ENCODE data around the gene BTBD16.

The BTBD16 gene

DNA sequence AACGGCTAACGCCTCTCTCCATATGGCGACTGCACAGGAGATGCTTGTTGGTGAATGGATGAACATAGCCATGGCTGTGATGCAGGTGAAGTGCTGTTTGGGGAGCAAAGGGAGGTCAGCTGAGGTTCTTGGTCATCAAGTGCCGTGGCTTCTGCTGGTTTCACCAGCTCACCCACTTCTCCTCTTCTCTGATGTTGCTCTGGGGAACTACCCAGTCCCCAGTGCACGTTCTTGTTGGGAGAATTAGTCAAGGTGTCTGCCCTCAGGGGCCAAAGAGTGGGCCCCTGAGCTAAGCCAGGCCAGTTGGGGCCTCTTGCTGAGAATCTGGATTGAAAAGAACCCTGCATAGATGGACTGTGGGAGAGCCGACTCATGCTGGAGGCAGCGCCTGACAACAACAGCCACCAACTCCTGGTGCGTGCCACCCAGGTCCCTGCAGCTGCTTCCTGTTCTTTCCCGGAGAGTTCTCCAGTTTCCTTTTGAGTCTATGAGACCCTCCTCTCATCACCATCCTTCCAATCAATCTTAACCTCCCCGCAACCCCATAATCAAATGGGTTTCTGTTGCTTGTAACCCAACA is 3.0 kb downstream of the BTBD16 start:
- DNase-seq (ENCODE audit: low spot score), result no peak

DNA sequence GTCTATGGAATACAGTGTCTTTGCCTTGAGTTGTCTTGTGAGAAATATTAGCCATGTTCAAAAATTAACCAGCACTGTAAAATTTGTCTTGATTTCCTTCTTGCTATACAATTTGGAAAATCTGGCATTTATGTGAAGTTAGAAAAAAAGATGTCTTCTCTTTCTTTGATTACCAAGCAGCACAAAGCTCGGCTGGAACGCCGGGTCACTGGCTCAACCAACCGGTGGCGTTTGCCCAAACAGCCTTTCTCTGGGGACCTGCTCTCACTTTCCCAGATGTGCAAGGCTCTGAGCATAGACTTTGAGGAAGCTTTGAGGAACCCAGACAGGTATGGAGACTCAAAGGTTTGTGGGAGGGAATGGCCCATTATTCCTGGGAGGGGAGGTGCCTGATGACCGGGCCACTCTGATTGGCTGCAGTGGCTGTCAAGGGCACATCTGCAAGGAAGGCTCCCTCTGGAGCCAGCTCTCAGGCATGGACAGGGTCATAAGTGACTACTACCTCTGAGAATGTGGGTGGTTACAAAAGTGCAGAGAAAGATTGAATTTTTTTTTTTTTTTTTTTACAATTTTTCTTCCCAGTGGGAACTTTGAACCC is 5.6 kb downstream of the BTBD16 start:
- no peak for DNase-seq (ENCODE audit: low spot score)

DNA sequence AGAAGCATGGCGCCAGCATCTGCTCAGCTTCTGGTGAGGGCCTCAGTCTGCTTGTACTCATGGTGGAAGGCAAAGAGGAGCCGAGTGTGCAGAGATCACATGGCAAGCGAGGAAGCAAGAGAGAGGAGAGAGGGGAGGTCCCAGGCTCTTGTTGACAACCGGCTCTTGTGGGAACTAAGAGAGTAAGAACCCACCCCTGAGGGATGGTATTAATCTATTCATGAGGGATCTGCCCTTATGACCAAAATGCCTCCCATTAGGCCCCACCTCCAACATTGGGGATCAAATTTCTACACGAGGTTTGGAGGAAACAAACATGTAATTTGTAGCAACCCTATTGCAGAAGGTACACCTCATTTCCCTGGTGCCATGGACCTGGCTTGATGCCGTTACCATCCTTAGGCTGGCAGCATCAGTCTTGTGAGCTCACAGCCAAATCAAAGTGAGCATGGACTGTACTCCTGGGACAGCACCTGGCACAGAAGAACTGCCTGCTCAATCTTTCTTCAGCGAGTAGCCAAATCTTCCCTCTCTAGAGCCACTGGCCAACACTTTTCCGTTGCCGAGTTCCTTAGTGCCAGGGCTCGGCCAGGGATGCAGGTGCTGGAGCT is 6.5 kb downstream of the BTBD16 start:
- DNase-seq (ENCODE audit: low spot score), result no peak

DNA sequence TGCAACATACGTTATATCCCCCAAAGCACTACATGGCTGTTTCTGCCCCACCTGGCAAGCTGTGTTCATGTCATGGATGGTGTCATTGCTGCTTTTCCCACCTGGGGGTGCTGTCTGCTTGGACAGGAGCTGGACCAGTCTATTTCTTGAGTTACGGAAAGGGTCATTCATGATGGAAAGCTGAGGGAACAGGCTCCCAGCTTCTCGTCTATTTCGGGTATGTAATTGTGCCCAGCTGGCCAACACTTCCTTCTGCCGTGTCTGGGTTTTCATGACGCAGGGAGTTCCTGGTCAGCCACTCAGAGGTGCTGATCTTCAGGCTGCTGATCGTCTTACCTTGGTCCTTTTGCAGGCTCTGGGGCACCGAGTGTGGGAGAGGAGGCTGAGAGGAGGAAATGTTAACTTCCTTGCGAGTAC is 8.6 kb downstream of the BTBD16 start:
- DNase-seq (ENCODE audit: low spot score), result no peak

DNA sequence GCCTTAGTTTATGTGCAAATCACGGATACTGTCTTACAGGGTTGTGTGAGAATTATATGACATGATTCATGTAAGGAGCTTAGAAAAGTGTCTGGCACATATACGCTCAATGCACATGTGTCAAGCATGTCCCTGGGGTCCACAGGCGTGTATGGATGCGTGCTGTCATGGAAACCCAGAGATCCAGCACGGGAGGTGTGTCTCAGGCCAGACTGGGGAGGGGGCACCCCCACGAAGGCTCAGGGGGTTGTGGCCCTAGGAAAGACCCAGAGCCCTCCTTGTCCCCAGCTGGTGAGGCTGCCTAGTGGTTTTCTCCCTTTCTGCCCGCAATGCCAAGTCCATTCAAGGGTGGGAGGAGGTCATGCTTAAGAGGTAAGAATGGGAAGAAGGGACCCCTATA is 9.1 kb downstream of the BTBD16 start:
- DNase-seq (ENCODE audit: low spot score), result no peak

DNA sequence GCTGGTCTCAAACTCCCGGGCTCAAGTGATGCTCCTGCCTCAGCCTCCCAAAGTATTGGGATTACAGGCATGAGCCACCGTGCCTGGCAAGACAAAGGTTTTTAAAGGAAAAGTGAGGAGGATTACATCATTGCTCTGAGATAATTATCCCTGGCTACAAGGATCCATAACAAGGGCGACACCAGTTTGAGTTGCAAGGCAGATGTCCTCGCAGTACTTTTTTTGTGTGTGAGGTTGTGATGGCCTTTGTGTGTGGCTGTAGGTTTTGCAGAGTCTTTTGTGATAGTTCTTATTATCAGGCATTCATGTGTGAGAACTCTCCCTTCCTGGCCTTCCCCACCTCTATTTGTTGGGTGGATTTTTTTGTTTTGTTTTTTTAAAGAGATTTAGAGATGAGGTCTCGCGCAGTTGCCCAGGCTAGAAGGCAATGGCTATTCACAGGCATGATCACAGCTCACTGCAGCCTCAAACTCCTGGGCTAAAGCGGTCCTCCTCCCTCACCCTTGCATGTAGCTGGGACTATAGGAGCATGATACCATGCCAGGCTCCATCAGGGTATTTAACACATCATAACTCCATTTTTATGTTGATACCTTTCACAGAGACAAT is 10.0 kb downstream of the BTBD16 start:
- DNase-seq (ENCODE audit: low spot score), result no peak

DNA sequence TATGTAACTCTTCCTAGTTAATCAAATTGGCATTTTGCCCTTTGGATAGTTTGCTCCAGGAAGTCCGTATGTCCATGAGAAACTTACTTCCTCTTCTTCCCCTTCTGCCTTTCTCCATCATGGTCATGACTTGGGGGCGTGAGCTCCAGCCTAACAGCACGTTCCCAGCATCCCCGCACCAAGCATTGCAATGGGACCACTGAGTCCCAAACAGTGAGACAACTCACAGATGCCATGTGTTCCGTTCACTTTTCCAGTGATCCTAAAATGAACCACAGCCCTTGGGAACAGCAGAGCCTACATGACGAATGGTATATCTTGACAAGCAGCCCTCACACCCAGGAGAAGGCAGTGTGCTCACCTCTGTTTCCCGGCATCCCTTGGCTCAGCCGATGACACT is 10.7 kb downstream of the BTBD16 start:
- no peak for DNase-seq (ENCODE audit: low spot score)

DNA sequence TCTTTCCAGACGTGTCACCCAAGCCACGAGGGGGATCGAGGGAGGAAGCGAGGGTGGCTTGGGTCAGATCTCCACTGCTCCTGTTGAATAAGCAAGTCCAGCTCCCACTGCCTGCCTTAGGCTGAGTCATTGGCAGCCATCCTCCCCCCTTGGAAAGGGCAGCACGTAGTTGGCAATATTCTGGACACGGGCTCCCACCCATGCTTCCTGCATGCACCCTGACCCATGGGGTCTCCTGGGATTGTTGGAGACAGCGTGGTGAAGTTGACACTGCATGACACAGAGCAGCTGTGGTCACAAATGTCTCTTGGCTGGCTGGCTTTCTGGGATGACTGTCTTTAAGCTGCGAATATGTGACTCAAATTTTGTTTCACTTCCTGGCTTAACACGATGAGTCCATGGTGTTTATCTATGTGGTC is 11.2 kb downstream of the BTBD16 start:
- no peak for DNase-seq (ENCODE audit: low spot score)

DNA sequence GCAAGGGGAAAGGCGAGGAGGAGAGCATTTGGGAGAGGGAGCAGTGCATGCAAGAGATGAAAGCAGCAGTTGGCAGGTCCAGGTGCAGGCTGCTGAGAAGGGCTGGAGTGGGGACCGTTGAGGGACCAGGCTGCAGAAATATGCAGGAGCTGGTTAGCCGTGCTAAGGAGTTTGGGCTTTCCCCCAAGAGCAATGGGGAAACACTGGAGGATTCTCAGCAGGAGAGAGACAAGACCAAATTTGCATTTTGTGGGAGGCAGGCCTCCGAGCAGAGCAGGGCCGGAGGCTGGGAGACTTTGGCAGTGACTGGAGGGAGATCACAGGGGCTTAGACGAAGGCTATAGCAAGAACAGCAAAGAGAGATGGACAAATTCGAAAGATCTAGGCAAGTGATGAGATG is 11.8 kb downstream of the BTBD16 start:
- DNase-seq (ENCODE audit: low spot score), result no peak

DNA sequence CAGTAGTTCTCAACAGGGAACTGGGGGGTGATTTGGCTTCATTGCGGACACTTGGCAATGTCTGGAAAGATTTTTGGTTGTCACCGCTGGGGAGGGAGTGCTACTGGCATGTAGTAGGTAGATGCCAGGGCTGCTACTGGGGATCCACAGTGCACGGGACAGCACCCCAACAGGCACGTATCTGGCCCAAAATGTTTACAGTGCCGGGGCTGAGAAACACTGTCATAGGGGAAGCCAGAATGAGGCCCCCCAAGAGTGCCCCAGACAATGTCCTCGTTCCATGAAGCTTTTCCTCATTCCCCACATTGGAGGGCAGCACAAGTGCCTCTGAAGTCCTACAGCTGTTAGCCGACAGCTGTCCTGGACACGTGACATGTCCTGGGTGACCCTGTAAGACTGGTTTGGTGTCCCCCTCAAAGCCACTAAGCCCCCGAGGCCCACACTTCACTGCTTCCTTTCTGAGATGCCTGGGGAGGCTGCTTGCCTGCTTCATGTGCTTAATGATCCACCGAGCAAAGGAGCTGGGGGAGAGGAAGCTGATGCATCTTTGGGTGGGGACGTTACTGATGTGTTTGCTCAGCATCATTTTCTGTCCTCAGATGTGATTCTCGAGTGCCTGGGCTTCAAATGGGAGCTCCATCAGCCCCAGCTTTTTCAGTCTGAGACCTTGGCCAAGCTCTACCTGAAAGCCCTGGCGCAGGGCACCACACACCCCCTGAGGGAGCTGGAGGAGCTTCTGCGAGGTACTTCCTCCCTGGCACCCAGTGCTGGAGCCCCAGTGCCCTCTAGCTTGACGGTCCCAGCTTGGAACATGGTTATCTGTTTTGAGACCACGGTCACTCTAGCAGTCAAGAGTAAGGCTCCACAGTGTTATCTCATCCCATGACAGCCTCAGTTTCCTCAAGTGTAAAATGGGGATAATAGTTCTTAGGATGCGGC is 14.7 kb downstream of the BTBD16 start:
- DNase-seq (ENCODE audit: low spot score), result no peak

DNA sequence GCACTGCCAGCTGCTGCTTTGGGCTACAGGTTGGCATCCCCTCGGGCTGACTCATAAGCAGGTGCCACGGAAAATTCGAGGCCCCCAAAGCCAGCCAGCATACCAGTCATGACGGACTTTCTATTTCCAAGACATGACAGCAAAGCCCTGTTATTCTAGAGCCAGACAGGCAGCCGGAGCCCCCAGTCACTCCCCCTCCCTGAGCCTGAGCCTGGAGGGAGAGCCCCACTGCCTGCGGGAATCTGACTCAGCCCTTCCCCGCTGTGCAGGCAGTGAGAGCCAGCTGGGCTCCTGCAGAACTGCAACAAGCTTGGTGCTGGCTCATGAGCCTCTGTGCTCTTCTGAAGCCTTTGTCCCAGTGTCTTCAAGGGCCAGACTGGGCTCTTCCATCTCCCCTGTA is 15.8 kb downstream of the BTBD16 start:
- no peak for DNase-seq (ENCODE audit: low spot score)

DNA sequence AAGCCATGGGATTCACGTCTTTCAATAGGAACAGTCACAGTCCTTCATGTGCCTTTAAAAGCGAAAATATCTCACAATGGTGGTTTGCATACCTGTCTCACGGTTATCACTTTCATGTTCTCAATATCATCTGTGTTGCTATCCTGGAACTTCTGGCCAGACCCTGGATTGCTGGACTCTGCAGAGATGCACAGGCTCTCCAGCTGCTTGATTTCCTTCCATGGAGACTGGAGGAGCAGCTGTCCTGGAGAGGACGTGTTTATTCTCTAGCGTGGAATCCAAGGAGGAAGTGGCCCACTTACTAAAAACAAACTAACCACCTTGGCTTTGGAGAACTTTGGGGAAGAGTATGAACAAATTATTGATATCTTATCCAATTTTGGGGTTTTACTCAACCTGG is 16.5 kb downstream of the BTBD16 start:
- DNase-seq (ENCODE audit: low spot score), result no peak

DNA sequence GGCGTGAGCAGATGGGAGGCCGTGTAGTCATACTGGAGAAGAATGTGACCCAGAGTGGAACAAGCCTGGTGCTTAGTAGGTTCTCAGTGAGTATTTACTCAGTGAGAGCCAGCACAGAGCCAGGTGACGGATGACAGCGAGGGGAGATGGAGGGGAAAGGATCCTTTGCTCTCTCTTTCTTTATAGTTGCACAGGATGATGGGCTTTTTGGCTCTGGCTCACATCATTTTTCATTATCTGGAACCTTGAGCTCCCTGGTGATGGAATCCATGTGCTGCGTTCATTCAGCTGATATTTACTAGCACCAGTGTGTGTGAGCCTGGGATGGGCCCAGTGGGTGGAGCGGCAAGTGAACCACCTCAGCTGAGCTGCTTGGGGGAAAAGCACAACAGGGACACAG is 17.2 kb downstream of the BTBD16 start:
- DNase-seq (ENCODE audit: low spot score), result no peak

DNA sequence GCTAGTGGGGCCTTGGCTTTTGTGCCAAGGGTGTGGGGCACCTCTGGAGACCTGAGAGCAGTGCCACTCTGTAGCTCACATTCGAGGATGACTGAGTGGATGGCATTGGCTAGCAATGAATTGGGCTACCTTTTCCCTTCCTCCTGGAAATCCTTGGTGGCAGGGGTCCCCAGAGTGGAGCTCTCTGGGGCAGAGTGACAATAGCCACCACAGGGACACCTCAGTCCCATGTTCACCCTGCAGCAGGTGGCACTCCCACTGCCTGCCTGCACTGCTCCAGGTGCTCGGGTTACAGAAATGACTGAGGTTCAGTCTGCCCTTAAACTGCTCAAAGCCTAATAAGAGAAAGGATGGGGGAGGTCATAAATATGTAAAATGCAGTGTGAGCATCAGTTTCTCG is 17.8 kb downstream of the BTBD16 start:
- no peak for DNase-seq (ENCODE audit: low spot score)

DNA sequence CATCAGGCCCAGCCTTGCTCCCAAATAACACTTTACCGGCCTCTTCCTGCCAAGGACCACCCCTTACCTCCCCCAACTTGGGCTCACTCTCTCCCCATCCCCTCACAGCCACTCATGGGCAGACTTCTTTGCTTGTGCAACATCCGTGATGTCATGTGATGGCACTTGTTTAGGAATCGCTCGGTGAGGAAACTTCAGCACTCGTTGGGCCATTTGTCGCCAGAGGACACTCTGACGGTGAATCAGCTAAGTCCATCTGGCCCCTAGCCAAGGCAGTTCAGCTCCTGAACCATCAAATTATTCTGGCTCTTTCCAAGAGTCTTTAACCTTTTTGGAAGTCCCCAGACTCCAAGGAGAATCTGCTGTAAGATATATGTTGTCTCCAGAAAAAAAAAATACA is 19.2 kb downstream of the BTBD16 start:
- no peak for DNase-seq (ENCODE audit: low spot score)

DNA sequence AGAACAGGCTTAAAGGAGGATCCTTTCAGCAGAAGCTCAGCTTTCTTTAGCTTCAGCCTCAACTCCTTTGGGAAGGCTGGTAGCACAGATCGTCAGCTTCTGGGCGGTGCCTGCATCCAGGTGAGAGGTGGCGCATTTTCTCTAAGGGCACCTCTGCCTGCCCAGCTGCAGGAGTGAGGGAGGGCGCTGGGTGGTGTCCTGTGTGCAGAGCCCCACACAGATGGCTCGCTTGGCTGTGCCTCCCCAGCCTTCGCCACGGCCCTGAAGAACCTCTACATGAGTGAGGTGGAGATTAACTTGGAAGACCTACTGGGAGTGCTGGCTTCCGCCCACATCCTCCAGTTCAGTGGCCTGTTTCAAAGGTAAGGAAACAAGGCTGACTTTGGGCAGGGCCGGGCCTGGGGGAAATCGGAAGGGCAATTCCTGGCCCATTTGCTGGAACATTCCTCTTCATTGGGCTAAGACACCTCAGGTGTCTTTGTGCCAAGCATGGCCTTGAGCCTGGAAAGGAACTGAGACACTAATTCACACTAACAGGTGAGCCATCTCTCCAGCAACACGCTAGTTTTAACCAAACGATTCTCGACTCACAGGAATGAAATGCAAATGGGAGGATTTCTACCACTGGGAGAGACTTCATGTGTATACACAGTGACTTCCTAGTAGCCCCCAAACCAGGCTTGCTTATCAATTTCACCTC is 19.9 kb downstream of the BTBD16 start:
- DNase-seq (ENCODE audit: low spot score), result no peak

DNA sequence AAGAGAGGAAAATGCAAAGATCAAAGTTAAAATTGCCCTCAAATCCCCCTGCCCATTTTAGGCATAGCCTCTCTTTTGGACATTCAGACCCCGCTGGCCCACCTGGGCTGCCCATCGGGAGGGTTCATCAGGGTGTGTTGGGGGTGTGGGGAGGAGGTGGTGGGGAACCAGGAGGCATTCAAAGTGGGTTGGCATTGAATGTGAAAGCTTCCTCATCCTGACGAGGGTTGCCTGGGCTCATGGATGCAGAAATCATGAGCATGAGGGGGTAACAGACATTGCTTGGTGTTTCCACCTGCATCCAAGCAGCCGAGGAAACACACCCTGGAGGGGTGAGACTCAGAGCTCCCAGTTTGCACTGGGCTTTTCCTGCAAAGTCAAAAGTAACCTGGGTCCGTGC is 20.6 kb downstream of the BTBD16 start:
- DNase-seq (ENCODE audit: low spot score), result no peak

DNA sequence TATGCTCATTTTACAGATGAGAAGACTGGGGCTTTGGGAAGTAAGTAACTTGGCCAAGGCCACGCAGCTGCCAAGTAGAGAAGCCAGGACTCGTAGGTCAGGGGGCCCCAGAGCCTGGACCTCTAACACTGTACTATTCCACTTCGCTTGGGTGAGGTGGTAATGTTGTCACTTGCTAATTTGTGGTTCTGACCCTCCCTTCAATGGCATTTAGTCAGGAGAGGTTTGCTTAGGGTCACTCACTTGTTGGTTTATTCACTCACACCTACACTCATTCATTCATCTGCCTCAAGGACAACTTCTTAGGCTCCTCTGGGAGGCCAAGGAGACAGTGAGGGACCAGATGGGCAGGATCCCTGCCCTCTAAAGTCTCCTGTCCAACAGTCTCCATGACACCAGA is 21.3 kb downstream of the BTBD16 start:
- DNase-seq (ENCODE audit: low spot score), result no peak

DNA sequence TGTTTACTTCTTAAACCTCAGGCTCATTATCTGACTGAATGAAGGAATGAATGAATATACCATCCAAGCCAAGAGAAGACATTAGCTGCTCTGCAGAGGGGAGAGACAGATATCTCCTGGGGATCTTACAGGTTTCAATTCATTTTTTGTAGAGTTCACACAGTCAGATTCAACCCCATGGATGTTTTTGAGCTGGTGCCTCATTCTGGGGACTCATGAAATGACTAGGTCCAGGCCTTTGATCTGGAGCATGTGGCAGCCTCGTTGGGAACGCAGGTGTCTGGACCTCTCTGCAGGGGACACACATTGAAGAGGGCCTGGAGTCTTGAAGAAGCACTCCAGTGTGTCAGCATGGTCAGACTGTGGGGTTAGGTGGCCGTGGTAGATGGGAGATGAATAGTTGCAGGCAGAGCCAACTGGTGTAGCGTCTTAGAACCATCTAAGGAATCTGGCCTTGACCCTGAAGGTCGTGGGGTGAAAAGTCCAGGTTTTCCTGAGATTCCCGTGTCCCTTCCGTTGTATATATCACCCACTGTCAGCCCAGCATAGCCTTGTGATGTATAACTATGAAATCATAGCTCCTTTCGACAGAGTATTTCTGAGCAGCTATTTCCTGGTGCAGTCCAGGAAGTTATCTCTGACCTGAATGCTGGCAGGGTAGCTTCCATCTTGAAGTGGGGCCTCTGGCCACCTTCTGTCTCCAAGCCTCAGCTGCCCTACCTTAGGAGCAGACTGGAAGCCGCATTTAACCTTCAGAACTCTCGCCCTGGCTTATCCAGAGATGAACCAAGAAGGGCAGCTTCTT is 22.3 kb downstream of the BTBD16 start:
- DNase-seq (ENCODE audit: low spot score), result no peak

DNA sequence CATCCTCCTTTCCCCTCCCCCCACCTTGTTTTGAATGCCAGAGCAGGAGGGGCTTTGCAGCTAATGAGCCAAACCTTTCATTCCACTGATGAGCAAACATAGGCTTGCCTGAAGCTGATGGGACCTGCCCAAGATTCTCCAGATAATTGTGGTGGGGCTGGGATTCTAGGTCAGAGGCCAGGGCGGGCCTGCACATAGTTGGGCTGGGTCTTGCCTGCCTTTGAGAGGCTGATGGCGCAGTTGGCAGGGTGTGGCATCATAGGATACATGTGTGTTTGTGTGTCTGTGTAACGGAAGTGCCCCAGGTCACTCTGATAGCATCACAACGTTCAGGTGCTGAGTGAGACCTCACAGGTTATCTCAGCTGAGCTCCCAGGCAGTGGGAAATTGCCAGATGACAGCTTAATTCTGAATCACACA is 22.9 kb downstream of the BTBD16 start:
- no peak for DNase-seq (ENCODE audit: low spot score)

All from germinal center (tissue), 1 donor.